ENCODE data around the gene BECN2. TPM values are rescaled to one million over a fixed set of nuclear protein-coding genes. Genes with fewer than 3 reads are reported as not detected.
"Not testable (repeated sequence)": the region's sequence is repeated elsewhere in the genome, so short reads cannot be mapped to it uniquely, and the experiment has no call there.

BECN2 gene
- total RNA-seq, 1 donor from 2014 or later = not detected

- H3K9me3 ChIP-seq = no peaks in the 10 kb centered on the region
- no peaks in the 10 kb centered on the region for H3K27me3 ChIP-seq
- no peak overlapping the region for H3K4me3 ChIP-seq
- DNase-seq (ENCODE audit: low spot score in 2 of 2) = no peak
- intact Hi-C loops (cut with DNase I) = no loop called here
- no peak overlapping the region for H3K27ac ChIP-seq
- no peaks in the 10 kb centered on the region for H3K36me3 ChIP-seq
- no peaks in the 10 kb centered on the region for H3K4me1 ChIP-seq
- TF ChIP-seq CTCF (IDR thresholded peaks at IDR 0.05) = no peak
These were observed 22.4 kb downstream of the BECN2 start for GRCh38 chr1:241979926-241980325.

- Histone ChIP-seq H3K36me3 (no peaks in the 10 kb centered on the region), H3K27me3 (no peaks in the 10 kb centered on the region), H3K4me1 (no peaks in the 10 kb centered on the region), H3K27ac (no peak overlapping the region), H3K4me3 (no peak overlapping the region), H3K9me3 (no peaks in the 10 kb centered on the region)
- DNase-seq (ENCODE audit: low spot score in 2 of 2) = no peak
- intact Hi-C loops (cut with DNase I) = no loop called here
- TF ChIP-seq CTCF (IDR thresholded peaks at IDR 0.05) = no peak
These were observed 28.2 kb downstream of the BECN2 start for GRCh38 chr1:241985787-241986186.

GRCh38 chr1:241988389-241988930, 30.9 kb downstream of the BECN2 start:
- H3K36me3 ChIP-seq; intact Hi-C loops (cut with DNase I); H3K27ac ChIP-seq; H3K4me1 ChIP-seq; H3K27me3 ChIP-seq; DNase-seq (ENCODE audit: low spot score in 2 of 2); H3K4me3 ChIP-seq; H3K9me3 ChIP-seq: not testable (repeated sequence)

- H3K4me3 ChIP-seq = no peak overlapping the region
- TF ChIP-seq CTCF (IDR thresholded peaks at IDR 0.05) = no peak
- no peaks in the 10 kb centered on the region for H3K27me3 ChIP-seq
- no peaks in the 10 kb centered on the region for H3K4me1 ChIP-seq
- no peaks in the 10 kb centered on the region for H3K9me3 ChIP-seq
- DNase-seq (ENCODE audit: low spot score in 2 of 2) = peak in 1 of 2 donors; percentile 70
- H3K36me3 ChIP-seq = no peaks in the 10 kb centered on the region
- H3K27ac ChIP-seq = no peak overlapping the region
- intact Hi-C loops (cut with DNase I) = no loop called here
These were observed 32.5 kb downstream of the BECN2 start for GRCh38 chr1:241990040-241990439.

GRCh38 chr1:241992734-241993133, 35.2 kb downstream of the BECN2 start:
- H3K27me3 ChIP-seq = no peaks in the 10 kb centered on the region
- intact Hi-C loops (cut with DNase I) = no loop called here
- no peaks in the 10 kb centered on the region for H3K36me3 ChIP-seq

GRCh38 chr1:241994171-241994570, 36.6 kb downstream of the BECN2 start:
- Histone ChIP-seq H3K4me1 (no peaks in the 10 kb centered on the region), H3K36me3 (no peaks in the 10 kb centered on the region), H3K4me3 (no peak overlapping the region), H3K9me3 (no peaks in the 10 kb centered on the region), H3K27ac (no peak overlapping the region), H3K27me3 (no peaks in the 10 kb centered on the region)
- no peak for TF ChIP-seq CTCF (IDR thresholded peaks at IDR 0.05)
- intact Hi-C loops (cut with DNase I) = no loop called here
- DNase-seq (ENCODE audit: low spot score in 2 of 2) = no peak

More at GRCh38 chr1:241992734-241993133, 35.2 kb downstream of the BECN2 start:
- no peak for TF ChIP-seq CTCF (IDR thresholded peaks at IDR 0.05)
- H3K4me1 ChIP-seq = no peaks in the 10 kb centered on the region
- H3K4me3 ChIP-seq = no peak overlapping the region
- no peak for DNase-seq (ENCODE audit: low spot score in 2 of 2)
- H3K27ac ChIP-seq = no peak overlapping the region
- H3K9me3 ChIP-seq = no peaks in the 10 kb centered on the region

All from ascending aorta (tissue), 2 donors.